HG03558 (cell line): ENCODE data around the gene DNAJC15.
"Not testable (repeated sequence)": the region's sequence is repeated elsewhere in the genome, so short reads cannot be mapped to it uniquely, and the experiment has no call there.

ENCODE experiments used
- ATAC-seq: cut with Tn5 transposase; IDR thresholded peaks from one replicate; pipeline ENCODE4 v1.9.1; 2021; ENCODE audit warnings: moderate number of reproducible peaks; ENCODE audit not compliant: unreplicated experiment; ENCODE audit errors: extremely low read depth

The DNAJC15 gene

DNA sequence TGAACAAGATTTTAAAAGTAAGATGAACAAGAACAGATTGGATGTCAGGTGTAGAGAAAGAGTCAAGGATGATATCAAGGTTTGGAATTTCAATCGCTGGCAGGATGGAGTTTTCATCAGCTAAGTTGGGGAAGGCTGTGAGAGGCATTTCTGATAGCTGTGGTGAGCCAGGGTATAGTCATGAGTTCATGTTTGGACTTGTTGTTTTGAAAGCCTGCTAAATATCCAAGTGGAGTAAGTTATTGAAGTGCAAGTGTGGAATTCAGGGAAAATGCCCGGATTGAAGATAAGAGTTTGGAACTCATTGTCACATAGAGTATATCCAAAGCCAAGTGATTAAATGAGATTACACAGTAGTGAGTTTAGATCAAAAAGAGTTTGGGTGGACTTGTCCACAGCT, 20.4 kb upstream of the DNAJC15 start:
- no peak for ATAC-seq

- no peak for ATAC-seq
These were observed 19.7 kb upstream of the DNAJC15 start for GRCh38 chr13:43003729-43004128.

GRCh38 chr13:43005460-43006236, 17.7 kb upstream of the DNAJC15 start:
- no peak for ATAC-seq

DNA sequence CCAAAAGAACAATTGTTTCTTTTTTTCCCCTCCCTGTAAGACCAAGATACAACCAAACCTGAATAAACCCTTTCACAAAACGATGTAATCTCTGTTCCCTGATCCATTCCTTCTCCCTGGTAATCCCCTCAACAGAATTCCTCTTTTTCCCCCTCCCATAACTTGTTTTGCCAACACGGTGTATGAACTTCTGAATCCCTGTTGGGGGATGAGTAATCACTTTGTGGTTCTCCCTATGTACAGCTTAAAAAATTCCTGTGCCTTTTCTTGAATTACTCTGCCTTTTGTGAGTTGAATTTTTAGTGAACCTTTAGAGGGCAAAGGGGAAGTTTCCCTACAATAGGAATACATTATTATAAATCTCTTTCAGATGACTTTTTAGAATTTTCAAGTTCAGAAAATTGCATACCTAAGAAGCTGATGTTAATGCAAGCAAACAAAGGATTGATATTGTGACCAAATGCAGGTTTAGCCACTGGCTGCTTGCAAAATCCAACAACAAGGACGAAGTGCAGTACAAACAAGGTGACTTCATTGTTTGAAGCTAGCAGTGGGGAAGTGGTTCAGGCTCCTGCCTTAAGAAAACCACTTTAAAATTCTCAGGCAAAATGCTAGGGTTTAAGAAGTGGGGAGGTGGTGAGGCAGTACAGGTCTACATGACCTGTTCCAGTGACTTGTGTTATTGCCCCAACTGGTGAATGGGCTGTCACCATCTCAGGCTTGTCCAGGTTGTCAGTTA, 16.3 kb upstream of the DNAJC15 start:
- ATAC-seq, result no peak

- ATAC-seq, result no peak
These were observed 14.8 kb upstream of the DNAJC15 start for GRCh38 chr13:43008596-43008995.

DNA sequence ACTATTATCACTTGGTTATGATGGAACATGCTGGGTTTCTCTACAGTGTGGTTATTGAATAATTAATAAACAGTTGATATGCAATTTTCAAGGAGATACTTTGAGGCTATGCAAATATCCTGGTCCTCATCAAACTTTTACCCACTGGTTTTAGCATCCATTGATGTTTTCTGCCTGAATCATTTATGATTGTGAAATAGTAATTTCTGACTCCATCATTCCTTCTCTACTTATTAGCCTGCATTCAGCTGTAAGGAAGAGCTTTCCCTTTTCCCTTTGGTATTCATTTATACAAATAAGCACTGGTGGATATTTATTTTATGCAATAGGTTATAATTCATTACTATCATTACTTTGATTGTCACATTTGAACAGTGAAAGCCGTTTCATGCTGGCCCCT, 13.9 kb upstream of the DNAJC15 start:
- no peak for ATAC-seq

DNA sequence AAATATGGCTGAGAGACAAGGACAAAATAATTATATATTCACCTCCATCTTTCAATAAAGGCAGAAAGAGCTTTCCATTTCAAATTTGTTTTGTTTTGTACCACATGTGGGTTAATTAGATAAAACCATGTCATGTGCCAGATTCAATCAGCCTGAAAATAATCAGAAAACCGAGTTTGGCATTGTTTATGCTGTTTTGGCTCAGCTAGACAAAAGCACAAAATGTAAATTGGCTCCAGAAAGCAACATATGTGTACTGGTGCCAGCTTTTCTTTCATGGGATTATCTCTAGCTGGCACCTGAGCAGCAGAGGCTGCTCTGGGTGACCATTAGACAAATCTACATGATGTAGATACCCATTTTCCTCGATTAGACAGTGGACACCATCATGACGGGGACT, 9.2 kb upstream of the DNAJC15 start:
- no peak for ATAC-seq

DNA sequence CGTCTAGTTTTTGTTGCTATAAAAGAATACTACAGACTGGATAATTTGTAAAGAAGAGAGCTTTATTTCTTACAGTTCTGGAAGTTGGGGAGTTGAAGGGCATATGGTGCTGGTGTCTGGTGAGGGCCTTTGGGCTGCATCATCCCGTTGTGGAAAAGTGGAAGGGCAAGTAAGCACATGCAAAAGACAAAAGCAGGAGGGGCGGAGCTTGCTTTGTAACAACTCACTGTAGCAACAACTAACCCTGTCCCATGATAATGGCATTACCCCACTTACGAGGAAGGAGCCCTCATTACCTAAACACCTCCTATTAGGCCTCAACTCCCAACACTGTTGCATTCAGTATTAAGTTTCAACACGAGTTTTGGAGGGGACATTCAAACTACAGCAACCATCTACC, 7.2 kb upstream of the DNAJC15 start:
- no peak for ATAC-seq

DNA sequence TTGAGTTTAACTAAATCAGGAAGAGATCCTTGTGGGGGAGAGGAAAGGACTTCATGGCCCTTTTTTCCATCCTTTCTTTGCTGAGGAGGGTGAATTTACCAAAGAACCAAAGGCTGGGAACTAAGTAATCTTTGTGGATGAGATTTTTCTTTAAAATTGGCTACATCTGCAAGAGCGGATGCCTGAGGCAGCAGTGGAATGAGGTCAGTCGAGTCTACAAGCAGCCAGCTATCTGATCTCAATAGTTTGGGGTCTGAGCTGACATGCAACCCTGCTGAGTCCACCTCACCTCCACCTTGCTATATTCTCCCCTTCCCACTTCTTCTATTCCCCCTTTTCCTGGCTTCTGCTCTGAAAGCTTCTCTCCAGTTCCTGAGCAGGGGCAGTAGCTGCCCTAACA, 3.6 kb upstream of the DNAJC15 start:
- no peak for ATAC-seq

- ATAC-seq, result no peak
These were observed 2.6 kb upstream of the DNAJC15 start for GRCh38 chr13:43020794-43021193.

- no peak for ATAC-seq
These were observed 1.3 kb upstream of the DNAJC15 start for GRCh38 chr13:43021926-43022670.

DNA sequence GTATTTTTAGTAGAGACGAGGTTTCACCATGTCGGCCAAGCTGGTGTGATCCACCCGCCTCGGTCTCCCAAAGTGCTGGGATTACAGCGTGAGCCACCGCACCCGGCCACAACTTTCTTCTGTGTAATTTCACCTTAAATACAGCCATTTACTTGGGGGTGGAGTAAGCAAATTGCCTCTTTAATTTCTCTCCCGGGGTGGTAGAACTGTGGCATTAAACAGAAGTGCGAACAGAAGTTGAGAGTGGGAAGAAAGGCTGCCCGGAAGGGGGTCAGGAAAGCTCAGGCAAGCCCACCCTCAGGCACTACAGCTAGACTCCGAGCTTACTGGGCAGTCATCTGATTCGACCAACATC, 475 bp upstream of the DNAJC15 start:
- no peak for ATAC-seq

DNA sequence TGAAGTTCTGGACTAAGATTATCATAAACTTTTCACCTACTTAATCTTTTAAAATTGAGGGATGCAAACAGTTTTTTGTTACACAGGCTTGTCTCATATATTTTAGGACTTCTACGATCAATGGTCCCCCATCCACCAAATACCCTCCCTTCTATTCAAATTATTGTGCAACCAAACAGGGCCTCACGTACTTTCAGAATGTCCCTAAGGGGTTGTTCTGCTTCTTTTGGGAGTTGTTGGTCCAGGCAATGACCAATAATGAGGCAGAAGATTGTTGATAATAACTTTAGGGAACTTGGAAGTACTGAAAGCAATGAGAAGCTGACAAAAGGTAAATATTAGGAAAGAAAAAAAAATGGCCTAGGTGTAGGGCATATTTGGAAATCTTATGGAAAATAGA, 2.9 kb downstream of the DNAJC15 start:
- no peak for ATAC-seq

DNA sequence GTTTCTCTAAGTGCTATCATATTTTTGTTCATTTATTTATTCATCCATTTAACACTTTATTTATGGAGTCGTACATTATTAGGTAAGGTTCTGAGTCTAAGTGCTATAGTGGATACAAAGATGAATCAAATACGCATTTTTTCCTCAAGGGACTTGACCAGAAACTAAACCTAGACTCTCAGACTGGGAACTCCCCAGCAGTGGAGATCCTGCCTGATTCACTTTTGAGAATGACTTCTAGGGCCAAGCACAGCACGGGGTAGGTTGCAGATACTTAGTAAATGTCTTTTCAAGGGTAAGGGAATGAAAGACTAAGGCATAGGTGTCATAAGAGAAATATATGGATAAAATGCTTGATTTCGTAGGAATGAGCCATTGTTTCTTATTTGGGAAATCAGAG, 7.2 kb downstream of the DNAJC15 start:
- ATAC-seq, result no peak

GRCh38 chr13:43031881-43032280, 8.5 kb downstream of the DNAJC15 start:
- ATAC-seq, result no peak

- ATAC-seq, result no peak
These were observed 9.7 kb downstream of the DNAJC15 start for GRCh38 chr13:43033038-43033437.

- no peak for ATAC-seq
These were observed 13.2 kb downstream of the DNAJC15 start for GRCh38 chr13:43036351-43037250.

- ATAC-seq, result no peak
These were observed 16.6 kb downstream of the DNAJC15 start for GRCh38 chr13:43039966-43040365.

- ATAC-seq, result not testable (repeated sequence)
These were observed 17.4 kb downstream of the DNAJC15 start for GRCh38 chr13:43040581-43041368.
